Germinal center (tissue), 1 donor: ENCODE data around the gene ZNF682.
"Not testable (repeated sequence)": the region's sequence is repeated elsewhere in the genome, so short reads cannot be mapped to it uniquely, and the experiment has no call there.

Experiments
- DNase-seq: peaks from one replicate; pipeline ENCODE4 v3.0.0; 2012; ENCODE audit warnings: mixed read lengths, low spot score

Gene ZNF682

DNA sequence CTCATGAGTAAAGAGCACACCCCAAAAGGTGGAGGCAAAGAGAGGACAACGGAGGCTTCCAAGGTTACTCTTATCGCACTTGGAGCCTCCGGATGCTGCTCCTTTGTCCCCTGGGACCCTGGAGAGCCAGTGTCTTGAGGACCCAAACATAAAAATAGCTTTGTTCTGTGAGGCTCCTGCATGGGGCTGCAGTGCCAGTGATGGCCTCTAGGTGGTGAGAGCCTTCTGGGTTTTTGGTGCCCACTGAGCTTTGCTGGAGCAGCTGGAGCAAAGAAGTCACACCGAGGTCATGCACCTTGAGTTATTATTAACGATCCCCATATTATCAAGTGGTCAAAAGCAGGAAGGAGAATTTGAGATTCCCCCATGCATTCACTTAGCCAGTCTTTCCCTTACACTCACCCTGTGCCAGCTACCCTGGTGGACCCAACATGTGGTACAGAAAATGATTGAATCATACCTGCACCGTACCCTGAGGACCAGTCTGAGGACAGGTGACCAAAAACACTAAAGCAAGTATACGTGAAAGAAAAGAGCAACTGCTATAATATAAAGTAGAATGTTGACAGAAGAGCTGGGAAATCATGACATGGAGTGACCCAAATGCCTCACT lies 41.5 kb downstream of the ZNF682 start:
- DNase-seq, result peak; percentile 62

DNA sequence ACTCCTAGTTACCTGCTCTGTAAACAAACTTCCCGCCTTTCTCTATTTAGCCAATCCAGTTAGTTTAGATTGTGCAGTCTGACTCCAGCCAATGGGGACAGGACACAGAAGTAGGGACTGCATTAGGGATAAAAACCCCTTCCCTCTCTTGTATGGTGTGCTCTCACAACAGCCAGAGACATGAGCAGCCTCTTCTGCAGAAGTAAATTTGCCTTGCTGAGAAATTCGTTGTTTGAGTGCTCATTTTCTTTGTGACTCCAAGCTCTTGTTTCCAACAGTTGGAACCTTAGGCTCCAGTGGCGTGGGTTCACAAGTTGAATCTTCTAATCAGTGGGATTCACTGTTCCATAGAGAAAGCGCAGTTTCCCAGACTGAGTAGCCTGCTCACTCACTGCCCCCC lies 72.4 kb downstream of the ZNF682 start:
- no peak for DNase-seq

DNA sequence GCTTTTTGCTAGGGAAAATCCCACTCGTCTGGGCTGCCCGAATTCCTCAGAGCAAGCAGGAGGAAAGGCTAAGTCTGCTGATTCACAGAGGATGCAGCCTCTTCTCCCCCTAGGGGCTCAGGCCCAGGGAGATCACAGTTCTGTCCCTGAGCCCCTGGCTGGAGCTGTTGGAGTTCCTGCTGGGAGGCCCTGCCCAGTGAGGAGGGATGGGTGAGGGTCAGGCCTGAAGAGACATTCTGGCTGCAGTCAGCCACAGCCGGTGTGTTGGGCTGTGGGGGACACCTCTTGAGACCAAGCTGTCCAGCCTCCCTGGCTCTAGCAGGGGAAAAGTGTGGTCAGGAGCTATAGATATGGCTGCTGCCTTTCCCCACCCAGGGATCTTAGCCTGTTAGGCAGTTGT lies 73.2 kb downstream of the ZNF682 start:
- DNase-seq, result not testable (repeated sequence)

DNA sequence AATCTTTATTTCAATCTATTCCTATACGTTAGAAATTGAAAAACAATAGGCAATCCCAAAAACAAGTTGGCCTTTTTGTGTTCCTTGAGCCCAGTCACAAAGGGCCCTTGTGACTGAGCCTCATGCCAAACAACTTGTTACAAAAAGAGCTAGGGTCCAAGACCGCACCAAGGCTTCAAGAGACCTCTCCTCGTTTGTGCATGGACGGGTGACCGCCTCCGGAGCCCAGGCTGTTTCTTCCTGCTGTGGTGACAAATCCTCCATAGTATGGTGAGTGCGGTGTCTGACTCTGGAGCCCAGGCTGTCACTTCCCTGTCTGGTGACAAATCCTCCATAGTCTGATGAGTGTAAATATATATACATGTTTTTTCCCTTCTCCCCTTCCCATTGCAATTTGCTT lies 74.9 kb downstream of the ZNF682 start:
- no peak for DNase-seq

DNA sequence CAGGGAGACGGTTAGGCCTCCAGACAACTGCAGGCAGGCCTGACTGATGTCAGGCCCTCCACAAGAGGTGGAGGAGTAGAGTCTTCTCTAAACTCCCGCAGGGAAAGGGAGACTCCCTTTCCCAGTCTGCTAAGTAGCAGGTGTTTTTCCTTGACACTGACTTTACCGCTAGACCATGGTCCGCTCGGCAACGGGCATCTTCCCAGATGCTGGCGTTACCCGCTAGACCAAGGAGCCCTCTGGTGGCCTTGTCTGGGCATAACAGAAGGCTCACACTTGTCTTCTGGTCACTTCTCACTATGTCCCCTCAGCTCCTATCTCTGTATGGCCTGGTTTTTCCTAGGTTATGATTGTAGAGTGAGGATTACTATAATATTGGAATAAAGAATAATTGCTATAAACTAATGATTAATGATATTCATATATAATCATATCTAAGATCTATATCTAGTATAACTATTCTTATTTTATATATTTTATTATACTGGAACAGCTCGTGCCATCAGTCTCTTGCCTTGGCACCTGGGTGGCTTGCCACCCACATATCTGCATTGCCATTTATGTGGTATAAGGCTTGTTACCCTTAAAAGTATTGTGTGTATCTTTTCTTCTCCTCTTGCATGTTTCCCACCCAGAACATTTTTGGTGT lies 80.0 kb downstream of the ZNF682 start:
- not testable (repeated sequence) for DNase-seq

DNA sequence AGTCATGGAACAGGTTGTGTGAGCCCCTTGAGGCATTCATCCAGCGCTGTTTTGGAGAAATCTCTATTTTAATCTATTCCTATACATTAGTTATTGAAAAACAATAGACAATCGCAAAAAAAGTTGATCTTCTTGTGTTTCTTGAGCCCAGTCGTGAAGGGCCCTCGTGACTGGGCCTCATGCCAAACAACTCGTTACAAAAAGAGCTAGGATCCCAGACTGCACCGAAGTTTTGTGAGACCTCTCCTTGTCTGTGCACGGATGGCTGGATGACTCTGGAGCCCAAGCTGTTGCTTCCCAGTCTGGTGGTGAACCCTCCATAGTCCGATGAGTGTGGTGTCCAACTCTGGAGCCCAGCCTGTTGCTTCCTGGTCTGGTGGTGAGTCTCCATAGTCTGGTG lies 81.5 kb downstream of the ZNF682 start:
- not testable (repeated sequence) for DNase-seq

DNA sequence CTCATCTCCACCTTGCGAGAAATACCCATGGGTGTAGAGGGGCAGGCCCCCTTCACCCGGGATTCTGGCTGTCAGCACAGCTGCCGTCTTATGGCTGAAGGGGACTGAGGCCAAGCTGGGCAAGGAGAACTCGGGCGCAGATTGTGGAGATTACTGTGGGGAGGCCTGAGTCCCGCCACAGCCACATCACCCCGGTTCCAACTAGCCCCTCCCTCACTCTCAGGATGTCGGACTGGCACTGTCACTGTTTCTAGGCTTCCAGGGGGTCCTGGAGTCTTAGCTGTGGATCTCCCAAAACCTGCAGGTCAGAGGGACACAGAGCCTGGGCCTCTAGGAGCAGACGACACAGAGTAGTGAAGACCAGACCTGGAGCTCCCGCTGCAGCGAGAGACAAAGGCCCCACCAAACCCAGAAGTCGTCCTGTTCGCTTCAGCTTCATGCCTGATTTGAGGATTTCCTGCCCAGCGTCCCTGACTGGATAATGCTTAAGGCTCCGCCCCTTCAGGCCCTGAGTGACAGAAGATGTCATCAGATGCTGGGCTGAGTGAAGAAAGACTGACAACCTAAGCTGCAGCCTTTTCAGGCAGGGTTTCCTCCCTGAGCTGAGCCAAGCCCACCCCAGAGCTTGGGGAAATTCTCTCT lies 82.8 kb downstream of the ZNF682 start:
- no peak for DNase-seq

DNA sequence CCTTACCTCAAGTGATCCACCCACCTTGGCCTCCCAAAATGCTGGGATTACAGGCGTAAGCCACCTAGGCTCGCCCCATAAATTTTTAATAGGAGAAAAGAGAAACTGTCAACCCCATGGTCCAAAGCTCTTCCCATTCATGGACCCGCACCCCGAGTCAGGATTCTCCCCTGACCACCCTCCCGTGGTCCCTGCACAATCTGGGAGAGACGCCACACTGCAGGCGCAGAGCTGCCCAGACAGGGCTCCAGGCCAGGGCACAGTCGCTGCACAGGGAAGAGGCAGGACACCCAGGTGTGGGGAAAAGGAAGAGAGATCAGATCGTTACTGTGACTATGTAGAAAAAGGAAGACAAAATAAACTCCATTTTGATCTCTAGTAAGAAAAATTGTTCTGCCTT lies 84.1 kb downstream of the ZNF682 start:
- no peak for DNase-seq
